ENCODE measurements around the gene UBAP1L. TPM values are rescaled to one million over a fixed set of nuclear protein-coding genes. Genes with fewer than 3 reads are reported as not detected.
A peak's percentile ranks its signal among the peaks of the same experiment; 100 is the strongest.

Gene UBAP1L
- total RNA-seq, 1 donor, result 2.1 TPM

GRCh38 chr15:65067645-65068402 lies 47.2 kb downstream of the UBAP1L start, which contains the start of gene RASL12:
Gene RASL12, minus strand, starts transcription at chr15:65067991. Its CDS starts 156 bp downstream, at chr15:65067835.
- no peak within 1 kb of the TSS for H3K4me3 ChIP-seq (ENCODE audit: low read depth, low read length)
- TF ChIP-seq CTCF (IDR thresholded peaks at IDR 0.05; ENCODE audit: insufficient read depth, low read length), result no peak
- no peak for DNase-seq (ENCODE audit: low read depth)

- no peak for DNase-seq (ENCODE audit: low read depth)
- TF ChIP-seq CTCF (IDR thresholded peaks at IDR 0.05; ENCODE audit: insufficient read depth, low read length), result no peak
- no peak overlapping the region for H3K4me3 ChIP-seq (ENCODE audit: low read depth, low read length)
Observed at GRCh38 chr15:65067317-65067644, 47.7 kb downstream of the UBAP1L start.

- TF ChIP-seq CTCF (IDR thresholded peaks at IDR 0.05; ENCODE audit: insufficient read depth, low read length), result no peak
- DNase-seq (ENCODE audit: low read depth), result no peak
- H3K4me3 ChIP-seq (ENCODE audit: low read depth, low read length), result no peak overlapping the region
Observed at GRCh38 chr15:65066635-65067316, 48.2 kb downstream of the UBAP1L start.

- no peak overlapping the region for H3K4me3 ChIP-seq (ENCODE audit: low read depth, low read length)
- TF ChIP-seq CTCF (IDR thresholded peaks at IDR 0.05; ENCODE audit: insufficient read depth, low read length), result no peak
- peak; percentile 45 for DNase-seq (ENCODE audit: low read depth)
Observed at GRCh38 chr15:65066001-65066634, 48.9 kb downstream of the UBAP1L start.

GRCh38 chr15:65062726-65063125 lies 52.3 kb downstream of the UBAP1L start:
- H3K4me3 ChIP-seq (ENCODE audit: low read depth, low read length), result no peak overlapping the region
- no peak for DNase-seq (ENCODE audit: low read depth)
- no peak for TF ChIP-seq CTCF (IDR thresholded peaks at IDR 0.05; ENCODE audit: insufficient read depth, low read length)

- TF ChIP-seq CTCF (IDR thresholded peaks at IDR 0.05; ENCODE audit: insufficient read depth, low read length), result no peak
- DNase-seq (ENCODE audit: low read depth), result no peak
- H3K4me3 ChIP-seq (ENCODE audit: low read depth, low read length), result no peak overlapping the region
Observed at GRCh38 chr15:65062061-65062460, 52.9 kb downstream of the UBAP1L start.

All from fibroblast of the aortic adventitia (primary cell).